ENCODE results near the gene IGF2BP3.

- TF ChIP-seq CTCF (conservative IDR thresholded peaks at IDR 0.05) (no peak), EZH2 (IDR thresholded peaks at IDR 0.05; ENCODE audit: low read depth) (no peak)
These were observed 73.9 kb downstream of the IGF2BP3 start for GRCh38 chr7:23396222-23397015.

Data from PC-9 (cell line).